GM23338 (cell line): ENCODE data around the gene C14orf132. TPM values are rescaled to one million over a fixed set of nuclear protein-coding genes. Genes with fewer than 3 reads are reported as not detected.

Experiments used
- ATAC-seq: fragments of 200-7000 bp; cut with Tn5 transposase; 3 replicates; pipeline ENCODE4 v1.9.1; 2020
- DNase-seq: peaks from one replicate; pipeline ENCODE4 v3.0.0-alpha.2; 2015; ENCODE audit warnings: low spot score
- H2AFZ ChIP-seq: fragments of 200-600 bp; sonication (generic); 2 replicates; pipeline ENCODE4 v1.8.0; 2016; ENCODE audit warnings: antibody characterized with exemption, mild to moderate bottlenecking, moderate library complexity
- H3F3A ChIP-seq: fragments of 200-600 bp; sonication (generic); replicated peaks from 2 replicates; pipeline ENCODE4 v1.8.0; 2017; ENCODE audit warnings: antibody characterized with exemption, mixed run types, low read depth
- H3K27ac ChIP-seq: fragments of 200-600 bp; sonication (generic); 2 replicates; pipeline ENCODE4 v1.6.1; 2016; ENCODE audit warnings: low read depth
- H3K27me3 ChIP-seq: fragments of 200-600 bp; sonication (generic); 2 replicates; pipeline ENCODE4 v1.8.0; 2016; ENCODE audit warnings: mild to moderate bottlenecking, mixed run types, moderate library complexity; ENCODE audit not compliant: insufficient read depth
- H3K36me3 ChIP-seq: fragments of 200-600 bp; sonication (generic); 2 replicates; pipeline ENCODE4 v1.8.0; 2016; ENCODE audit warnings: mild to moderate bottlenecking; ENCODE audit not compliant: insufficient read depth
- H3K4me1 ChIP-seq: fragments of 200-600 bp; sonication (generic); 2 replicates; pipeline ENCODE4 v1.8.0; 2016; ENCODE audit warnings: mild to moderate bottlenecking, moderate library complexity; ENCODE audit not compliant: insufficient read depth
- H3K4me2 ChIP-seq: fragments of 200-600 bp; sonication (generic); 2 replicates; pipeline ENCODE4 v1.7.1; 2017; ENCODE audit warnings: mixed run types
- H3K4me3 ChIP-seq: fragments of 200-600 bp; sonication (generic); 2 replicates; pipeline ENCODE4 v1.6.1; 2016; ENCODE audit warnings: mixed run types
- H3K79me2 ChIP-seq: fragments of 200-600 bp; sonication (generic); replicated peaks from 2 replicates; pipeline ENCODE4 v1.8.0; 2017; ENCODE audit warnings: mild to moderate bottlenecking; ENCODE audit not compliant: insufficient read depth
- H3K9me2 ChIP-seq: fragments of 200-600 bp; sonication (generic); 2 replicates; pipeline ENCODE4 v1.8.0; 2017; ENCODE audit not compliant: insufficient read depth
- H4K20me1 ChIP-seq: fragments of 200-600 bp; sonication (generic); replicated peaks from 2 replicates; pipeline ENCODE4 v1.8.0; 2017; ENCODE audit warnings: mild to moderate bottlenecking; ENCODE audit not compliant: insufficient read depth
- H3K27ac Mint-ChIP-seq: 2 replicates; pipeline ENCODE4 v1.8.0; 2020; ENCODE audit warnings: inconsistent platforms, mild to moderate bottlenecking, moderate library complexity, mixed read lengths
- H3K27me3 Mint-ChIP-seq: 3 replicates; pipeline ENCODE4 v1.8.0; 2022; ENCODE audit warnings: low read depth, mild to moderate bottlenecking, moderate library complexity, mixed read lengths, inconsistent platforms; ENCODE audit not compliant: insufficient read depth, poor library complexity
- H3K36me3 Mint-ChIP-seq: 3 replicates; pipeline ENCODE4 v1.8.0; 2021; ENCODE audit warnings: low read depth, mild to moderate bottlenecking, inconsistent platforms, moderate library complexity, mixed read lengths
- H3K4me1 Mint-ChIP-seq: 3 replicates; pipeline ENCODE4 v1.8.0; 2020; ENCODE audit warnings: mild to moderate bottlenecking, inconsistent platforms, mixed read lengths
- H3K4me3 Mint-ChIP-seq: 3 replicates; pipeline ENCODE4 v1.8.0; 2021; ENCODE audit warnings: moderate library complexity, mild to moderate bottlenecking, inconsistent platforms, mixed read lengths
- H3K9me3 Mint-ChIP-seq: 3 replicates; pipeline ENCODE4 v1.8.0; 2020; ENCODE audit warnings: moderate library complexity, mild to moderate bottlenecking, inconsistent platforms, mixed read lengths
- CREB1 ChIP-seq: fragments of 250-450 bp; sonication (Bioruptor Pico); IDR thresholded peaks from 2 replicates; pipeline ENCODE4 v1.5.0; 2020; ENCODE audit warnings: low read depth, mild to moderate bottlenecking, moderate library complexity
- CTCF ChIP-seq, 2 experiments: fragments of 200-600 bp in 1 of 2; sonication (generic) in 1 of 2; conservative IDR thresholded peaks; 2 replicates each; pipeline versions ENCODE4 v1.5.1 to v1.6.1; 2016 to 2017; ENCODE audit warnings: antibody characterized with exemption in 2 of 2, low read depth in 2 of 2, mild to moderate bottlenecking in 2 of 2, moderate library complexity in 1 of 2
- ETS1 ChIP-seq: IDR thresholded peaks from 2 replicates; pipeline ENCODE4 v1.6.1; 2016; ENCODE audit warnings: antibody characterized with exemption
- EZH2phosphoT487 ChIP-seq: fragments of 200-600 bp; sonication (generic); IDR thresholded peaks from one replicate; pipeline ENCODE4 v1.8.1; 2018; ENCODE audit warnings: antibody characterized with exemption; ENCODE audit not compliant: unreplicated experiment
- POLR2AphosphoS5 ChIP-seq: IDR thresholded peaks from 2 replicates; pipeline ENCODE4 v1.6.1; 2016; ENCODE audit warnings: antibody characterized with exemption, low read depth
- REST ChIP-seq: IDR thresholded peaks from one replicate; pipeline ENCODE4 v1.6.1; 2018; ENCODE audit warnings: antibody characterized with exemption; ENCODE audit not compliant: unreplicated experiment
- STAT1 ChIP-seq: IDR thresholded peaks from one replicate; pipeline ENCODE4 v1.6.1; 2016; ENCODE audit warnings: antibody characterized with exemption; ENCODE audit not compliant: unreplicated experiment
- ZNF114 ChIP-seq: fragments of 250-450 bp; sonication (Bioruptor Pico); IDR thresholded peaks from 2 replicates; pipeline ENCODE4 v1.5.0; 2020; ENCODE audit warnings: mild to moderate bottlenecking, moderate library complexity
- ZNF462 ChIP-seq: fragments of 250-450 bp; sonication (Bioruptor Pico); IDR thresholded peaks from 2 replicates; pipeline ENCODE4 v1.5.0; 2020; ENCODE audit warnings: mild to moderate bottlenecking, moderate library complexity
- polyA plus RNA-seq: library from polyadenylated mRNA; unstranded; fragments of >200 nt; fragmentation: Nextera tagmentation; extraction: Ambion mirVana; gene quantifications from 2 replicates; pipeline ENCODE4 v1.2.1, GENCODE V29; 2016
- total RNA-seq: library from RNA; depleted of rRNA; stranded (reverse); fragments of >200 nt; shearing (Covaris generic); gene quantifications from 2 replicates; pipeline ENCODE4 v1.2.3, GENCODE V29; 2014

The C14orf132 gene
- total and polyA plus RNA-seq, 2 experiments from 2014 or later = 13.8 to 16.2 TPM

GRCh38 chr14:96016501-96017160 is 22.5 kb upstream of the C14orf132 start:
- H3K27ac ChIP-seq = no peak overlapping the region
- H3K4me2 ChIP-seq = no peak overlapping the region
- Mint-ChIP-seq H3K4me3 (no peak overlapping the region), H3K27ac (no peak overlapping the region), H3K4me1 (peaks cover 2% of the 10 kb centered on the region; the same call in 2 of the 3 replicates), H3K27me3 (no peaks in the 10 kb centered on the region), H3K36me3 (peaks cover 7% of the 10 kb centered on the region), H3K9me3 (peaks cover 14% of the 10 kb centered on the region)
- TF ChIP-seq EZH2phosphoT487 (no peak), POLR2AphosphoS5 (no peak), CTCF (conservative IDR thresholded peaks at IDR 0.05; ENCODE audit: low read depth in 2 of 2) (no peak)
- H3K9me2 ChIP-seq = peaks cover 6% of the 10 kb centered on the region; the same call in 1 of the 2 replicates
- ATAC-seq (peak; percentile 28; the same call in 1 of the 3 replicates), DNase-seq (no peak)
- H3K27me3 ChIP-seq = no peaks in the 10 kb centered on the region
- H3K4me3 ChIP-seq = no peak overlapping the region
- no peaks in the 10 kb centered on the region for H3K79me2 ChIP-seq
- no peaks in the 10 kb centered on the region for H3K4me1 ChIP-seq
- H2AFZ ChIP-seq = no peak overlapping the region
- no peaks in the 10 kb centered on the region for H3F3A ChIP-seq
- H3K36me3 ChIP-seq = no peaks in the 10 kb centered on the region
- H4K20me1 ChIP-seq = no peaks in the 10 kb centered on the region

- H3K4me2 ChIP-seq = no peak overlapping the region
- H3K27ac ChIP-seq = no peak overlapping the region
- H3K79me2 ChIP-seq = no peaks in the 10 kb centered on the region
- H3K4me1 ChIP-seq = no peaks in the 10 kb centered on the region
- DNase-seq (no peak), ATAC-seq (no peak)
- peaks cover 6% of the 10 kb centered on the region; the same call in 1 of the 2 replicates for H3K9me2 ChIP-seq
- no peaks in the 10 kb centered on the region for H3K27me3 ChIP-seq
- Mint-ChIP-seq H3K27me3 (peaks cover 1% of the 10 kb centered on the region), H3K36me3 (peaks cover 4% of the 10 kb centered on the region; the same call in 1 of the 3 replicates), H3K27ac (no peak overlapping the region), H3K9me3 (peaks cover 4% of the 10 kb centered on the region; the same call in 1 of the 3 replicates), H3K4me3 (no peak overlapping the region), H3K4me1 (peaks cover 2% of the 10 kb centered on the region; the same call in 2 of the 3 replicates)
- H3F3A ChIP-seq = no peaks in the 10 kb centered on the region
- no peaks in the 10 kb centered on the region for H3K36me3 ChIP-seq
- H4K20me1 ChIP-seq = no peaks in the 10 kb centered on the region
- H3K4me3 ChIP-seq = no peak overlapping the region
- H2AFZ ChIP-seq = no peak overlapping the region
- TF ChIP-seq ETS1 (no peak), STAT1 (no peak), ZNF462 (CRISPR knock-in tag) (no peak), ZNF114 (CRISPR knock-in tag) (no peak), REST (no peak), CREB1 (no peak)
Measured at GRCh38 chr14:96017882-96018281, 21.3 kb upstream of the C14orf132 start.
